K562 (cell line): Measurements from ENCODE around the gene ULBP2. TPM values are rescaled to one million over a fixed set of nuclear protein-coding genes. Genes with fewer than 3 reads are reported as not detected.

Source experiments
- BRF1 ChIP-seq: IDR thresholded peaks from 3 replicates; pipeline ENCODE4 v1.6.1; 2011; ENCODE audit warnings: borderline replicate concordance, mild to moderate bottlenecking; ENCODE audit not compliant: insufficient read length; ENCODE audit errors: extremely low read depth
- CBFA2T3 ChIP-seq: fragments of 450-650 bp; IDR thresholded peaks from 2 replicates; pipeline ENCODE4 v1.6.1; 2017
- CCNT2 ChIP-seq: IDR thresholded peaks from 2 replicates; pipeline ENCODE4 v1.6.1; 2011; ENCODE audit warnings: borderline replicate concordance, low read depth, mild to moderate bottlenecking, moderate library complexity, mixed read lengths, low read length; ENCODE audit not compliant: insufficient read length; ENCODE audit errors: extremely low read depth
- CREBBP ChIP-seq: IDR thresholded peaks from one replicate; pipeline ENCODE4 v1.6.1; 2012; ENCODE audit warnings: low read depth, mild to moderate bottlenecking, control low read depth, inconsistent platforms, low read length
- FOXA3 ChIP-seq, 2 experiments: fragments of 450-650 bp in 1 of 2; sonication (generic) in 1 of 2; formaldehyde crosslinking; IDR thresholded peaks in 1 of 2; conservative IDR thresholded peaks in 1 of 2; 2 replicates each; pipeline versions ENCODE4 v1.4.0 to v1.8.0; 2020 to 2022; ENCODE audit warnings: mild to moderate bottlenecking in 2 of 2, missing genetic modification reagents in 1 of 2
- FOXJ3 ChIP-seq: sonication (generic); formaldehyde crosslinking; IDR thresholded peaks from 2 replicates; pipeline ENCODE4 v1.4.0; 2020; ENCODE audit warnings: mild to moderate bottlenecking, missing genetic modification reagents
- FOXK2 ChIP-seq, 2 experiments: fragments of 450-650 bp; IDR thresholded peaks in 1 of 2; conservative IDR thresholded peaks in 1 of 2; 2 replicates each; pipeline ENCODE4 v1.6.1; 2016; ENCODE audit warnings: low read depth in 2 of 2, mild to moderate bottlenecking in 1 of 2
- GABPB2 ChIP-seq: fragments of 250-450 bp; sonication (Bioruptor Pico); conservative IDR thresholded peaks from 2 replicates; pipeline ENCODE4 v1.5.1; 2021; ENCODE audit warnings: mild to moderate bottlenecking
- HIVEP1 ChIP-seq: fragments of 250-450 bp; sonication (Bioruptor Pico); IDR thresholded peaks from 2 replicates; pipeline ENCODE4 v1.4.0; 2020; ENCODE audit warnings: mild to moderate bottlenecking
- MITF ChIP-seq: IDR thresholded peaks from 2 replicates; pipeline ENCODE4 v1.6.1; 2014; ENCODE audit warnings: antibody characterized with exemption
- NONO ChIP-seq, 2 experiments: fragments of 200-400 bp in 1 of 2; fragments of 450-650 bp in 1 of 2; formaldehyde crosslinking in 1 of 2; IDR thresholded peaks; 2 replicates each; pipeline ENCODE4 v1.6.1; 2017; ENCODE audit warnings: low read depth in 2 of 2, mild to moderate bottlenecking in 2 of 2, moderate library complexity in 2 of 2, low read length in 1 of 2
- RBM15 ChIP-seq: fragments of 200-400 bp; formaldehyde crosslinking; IDR thresholded peaks from 2 replicates; pipeline ENCODE4 v1.6.1; 2018; ENCODE audit warnings: mild to moderate bottlenecking, low read length, moderate library complexity; ENCODE audit not compliant: insufficient read depth
- RHOXF2B ChIP-seq: fragments of 250-450 bp; sonication (Bioruptor Pico); conservative IDR thresholded peaks from 2 replicates; pipeline ENCODE4 v1.5.1; 2021
- SMAD3 ChIP-seq: fragments of 450-650 bp; formaldehyde crosslinking; conservative IDR thresholded peaks from 2 replicates; pipeline ENCODE4 v1.4.0; 2020; ENCODE audit warnings: mild to moderate bottlenecking
- SOX6 ChIP-seq: fragments of 450-650 bp; IDR thresholded peaks from 2 replicates; pipeline ENCODE4 v1.6.1; 2014; ENCODE audit warnings: mild to moderate bottlenecking
- SPI1 ChIP-seq: IDR thresholded peaks from 2 replicates; pipeline ENCODE4 v1.6.1; 2011; ENCODE audit warnings: low read depth, low read length, control low read depth, borderline replicate concordance
- THRA ChIP-seq: fragments of 450-650 bp; IDR thresholded peaks from 2 replicates; pipeline ENCODE4 v1.6.1; 2017; ENCODE audit warnings: mild to moderate bottlenecking, moderate library complexity
- WHSC1 ChIP-seq: IDR thresholded peaks from one replicate; pipeline ENCODE4 v1.6.1; 2012; ENCODE audit warnings: low read length, control low read depth, inconsistent platforms
- XRCC4 ChIP-seq: IDR thresholded peaks from one replicate; pipeline ENCODE4 v1.6.1; 2011; ENCODE audit not compliant: insufficient read depth, insufficient read length; ENCODE audit errors: extremely low read depth
- ZKSCAN1 ChIP-seq: fragments of 150-350 bp; IDR thresholded peaks from 2 replicates; pipeline ENCODE4 v1.6.1; 2016; ENCODE audit warnings: low read depth, low read length
- ZNF280A ChIP-seq: fragments of 450-650 bp; IDR thresholded peaks from 2 replicates; pipeline ENCODE4 v1.6.1; 2018; ENCODE audit warnings: mild to moderate bottlenecking, low read depth; ENCODE audit not compliant: partially characterized antibody
- ZNF282 ChIP-seq: sonication (generic); formaldehyde crosslinking; IDR thresholded peaks from 2 replicates; pipeline ENCODE4 v1.8.1; 2023; ENCODE audit warnings: missing genetic modification reagents
- ZNF699 ChIP-seq: fragments of 250-450 bp; sonication (Bioruptor Pico); IDR thresholded peaks from 2 replicates; pipeline ENCODE4 v1.8.0; 2021; ENCODE audit warnings: mild to moderate bottlenecking, moderate library complexity; ENCODE audit not compliant: insufficient replicate concordance
- polyA plus RNA-seq, 8 experiments: library from polyadenylated mRNA; depleted of rRNA in 4 of 8; stranded (reverse) in 5 of 8; unstranded in 3 of 8; fragments of >200 nt; fragmentation: Nextera tagmentation in 2 of 8; fragmentation: Illumina TruSeq in 1 of 8; extraction: Ambion mirVana in 2 of 8; extraction: Trizol in 1 of 8; gene quantifications; 2 replicates each; pipeline versions ENCODE4 v1.2.1 to v1.2.3, GENCODE V29; 2011 to 2014; ENCODE audit warnings: inconsistent platforms in 1 of 8, missing spikeins in 1 of 8
- total RNA-seq, 7 experiments: library from RNA; depleted of rRNA in 6 of 7; stranded (reverse); fragments of >200 nt in 6 of 7; fragmentation: Illumina TruSeq in 2 of 7; extraction: Trizol in 2 of 7; gene quantifications; 2 replicates each; pipeline versions ENCODE4 v1.2.1 to v1.2.3, GENCODE V29; 2011 to 2021; ENCODE audit warnings: low replicate concordance in 1 of 7

Gene ULBP2
- total and polyA plus RNA-seq, 9 of the 15 experiments (the other 6 are each of a cell fraction or from before 2014, with no cell fraction given): 0.50 to 5.3 (median 1.2) TPM

GRCh38 chr6:149934249-149935156 lies 7.3 kb upstream of the ULBP2 start (continued):
- no peak for TF ChIP-seq XRCC4
- TF ChIP-seq SOX6: no peak; the same call in 1 of the 2 replicates
- no peak for TF ChIP-seq FOXJ3 (CRISPR knock-in tag)
- TF ChIP-seq CCNT2: no peak
- no peak for TF ChIP-seq SPI1
- TF ChIP-seq CREBBP: no peak
- TF ChIP-seq FOXK2 (conservative IDR thresholded peaks at IDR 0.05 in 1 of 2, IDR thresholded peaks at IDR 0.05 in 1 of 2; ENCODE audit: low read depth in 2 of 2): no peak
- TF ChIP-seq ZKSCAN1: no peak
- no peak for TF ChIP-seq ZNF282 (CRISPR knock-in tag)
- no peak for TF ChIP-seq RHOXF2B (CRISPR knock-in tag)
- no peak for TF ChIP-seq RBM15
- TF ChIP-seq WHSC1: no peak
- TF ChIP-seq ZNF280A: no peak
- no peak for TF ChIP-seq SMAD3 (CRISPR knock-in tag)
- TF ChIP-seq HIVEP1 (CRISPR knock-in tag): no peak
- no peak for TF ChIP-seq FOXA3 (CRISPR knock-in tag; conservative IDR thresholded peaks at IDR 0.05 in 1 of 2, IDR thresholded peaks at IDR 0.05 in 1 of 2)
- TF ChIP-seq THRA: no peak
- no peak for TF ChIP-seq MITF
- no peak for TF ChIP-seq NONO (IDR thresholded peaks at IDR 0.05; ENCODE audit: low read depth in 2 of 2, low read length in 1 of 2)
- no peak for TF ChIP-seq CBFA2T3
- no peak for TF ChIP-seq ZNF699 (CRISPR knock-in tag)
- TF ChIP-seq GABPB2: no peak
- no peak for TF ChIP-seq BRF1
